BLaER1 treated with 17β-estradiol and CSF1 and Interleukin-3, amounts not matched to agents 10 nM and 100 nM (cell line): Measurements from ENCODE around the gene ANO1.

Experiments
- H3K27ac ChIP-seq, 11 experiments: shearing (Covaris generic); formaldehyde crosslinking; 2 replicates each; pipeline ENCODE4 v1.8.1; 2022
- H3K27me3 ChIP-seq, 11 experiments: shearing (Covaris generic); formaldehyde crosslinking; 2 replicates each; pipeline ENCODE4 v1.8.1; 2022
- H3K36me3 ChIP-seq, 11 experiments: shearing (Covaris generic); formaldehyde crosslinking; 2 replicates each; pipeline ENCODE4 v1.8.1; 2022
- H3K4me1 ChIP-seq, 10 experiments: shearing (Covaris generic); formaldehyde crosslinking; 2 replicates each; pipeline ENCODE4 v1.8.1; 2022
- H3K4me2 ChIP-seq, 11 experiments: shearing (Covaris generic); formaldehyde crosslinking; 2 replicates each; pipeline ENCODE4 v1.8.1; 2022
- H3K4me3 ChIP-seq, 10 experiments: shearing (Covaris generic); formaldehyde crosslinking; 2 replicates each; pipeline ENCODE4 v1.8.1; 2022
- H3K9ac ChIP-seq, 11 experiments: shearing (Covaris generic); formaldehyde crosslinking; 2 replicates each; pipeline ENCODE4 v1.8.1; 2022
- H3K9me3 ChIP-seq, 11 experiments: shearing (Covaris generic); formaldehyde crosslinking; replicated peaks in 1 of 11; 2 replicates each; pipeline ENCODE4 v1.8.1; 2022
- H4K20me1 ChIP-seq, 11 experiments: shearing (Covaris generic); formaldehyde crosslinking; 2 replicates each; pipeline ENCODE4 v1.8.1; 2022
- Cebpa-rat ChIP-seq, 11 experiments: shearing (Covaris generic); IDR thresholded peaks; 2 replicates each; pipeline ENCODE4 v1.8.1; 2022

ANO1 gene

GRCh38 chr11:70061734-70062133 lies 16.4 kb upstream of the ANO1 start:
- peaks cover 0 to 9% (median 2%) of the 10 kb centered on the region in 10 experiments; a peak in 5 of 20 replicates for H3K4me1 ChIP-seq
- H3K4me2 ChIP-seq: no peak overlapping the region
- no peaks in the 10 kb centered on the region for H3K36me3 ChIP-seq
- H3K4me3 ChIP-seq: no peak overlapping the region
- no peaks in the 10 kb centered on the region for H4K20me1 ChIP-seq
- peaks cover 0 to 17% (median 2%) of the 10 kb centered on the region in 11 experiments; a peak in 4 of 22 replicates for H3K9me3 ChIP-seq
- H3K27me3 ChIP-seq: no peaks in the 10 kb centered on the region
- TF ChIP-seq Cebpa-rat (IDR thresholded peaks at IDR 0.05): no peak
- H3K9ac ChIP-seq: no peak overlapping the region
- no peak overlapping the region for H3K27ac ChIP-seq

- Histone ChIP-seq H3K4me3 (no peak overlapping the region), H3K4me2 (no peak overlapping the region), H3K36me3 (no peaks in the 10 kb centered on the region), H3K27me3 (no peaks in the 10 kb centered on the region), H3K9me3 (peaks cover 0 to 5% (median 0%) of the 10 kb centered on the region in 11 experiments; a peak in 1 of 22 replicates), H3K4me1 (peaks cover 0 to 16% (median 5%) of the 10 kb centered on the region in 10 experiments; a peak in 9 of 20 replicates), H4K20me1 (no peaks in the 10 kb centered on the region), H3K9ac (no peak overlapping the region), H3K27ac (no peak overlapping the region)
- TF ChIP-seq Cebpa-rat (IDR thresholded peaks at IDR 0.05): no peak
Measured at GRCh38 chr11:70063121-70063520, 15.0 kb upstream of the ANO1 start.

DNA sequence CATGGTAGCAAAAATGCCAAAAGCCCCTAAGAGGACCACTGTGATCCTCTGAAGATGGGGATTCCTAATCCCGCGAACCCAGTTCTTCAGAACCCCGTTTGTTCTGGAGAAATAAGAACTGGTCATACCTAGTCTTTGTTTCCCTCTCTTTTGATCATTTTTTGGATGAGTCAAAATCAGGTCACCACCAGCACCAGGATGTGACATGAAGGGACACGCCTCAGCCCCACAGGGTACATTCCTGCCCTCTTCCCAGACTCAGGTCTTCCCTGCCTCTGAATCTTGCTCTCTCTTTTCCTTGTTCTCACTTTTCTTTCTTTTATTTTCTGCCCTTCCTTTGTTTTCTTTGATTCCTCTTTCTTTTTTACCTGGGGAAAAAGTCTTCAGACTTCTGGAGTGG lies 14.6 kb upstream of the ANO1 start:
- Histone ChIP-seq H3K27ac (no peak overlapping the region), H4K20me1 (no peaks in the 10 kb centered on the region), H3K36me3 (no peaks in the 10 kb centered on the region), H3K9ac (no peak overlapping the region), H3K4me3 (no peak overlapping the region), H3K4me2 (no peak overlapping the region), H3K4me1 (peaks cover 0 to 20% (median 5%) of the 10 kb centered on the region in 10 experiments; a peak in 9 of 20 replicates), H3K9me3 (peaks cover 0 to under 1% (median 0%) of the 10 kb centered on the region in 11 experiments; a peak in 1 of 22 replicates), H3K27me3 (no peaks in the 10 kb centered on the region)
- no peak for TF ChIP-seq Cebpa-rat (IDR thresholded peaks at IDR 0.05)

GRCh38 chr11:70064008-70064725 lies 13.9 kb upstream of the ANO1 start:
- no peak overlapping the region for H3K4me2 ChIP-seq
- no peaks in the 10 kb centered on the region for H3K9me3 ChIP-seq
- H3K4me3 ChIP-seq: no peak overlapping the region
- no peaks in the 10 kb centered on the region; a peak in 1 of 22 replicates for H4K20me1 ChIP-seq
- no peaks in the 10 kb centered on the region for H3K27me3 ChIP-seq
- H3K36me3 ChIP-seq: no peaks in the 10 kb centered on the region
- no peak overlapping the region for H3K27ac ChIP-seq
- no peak overlapping the region for H3K9ac ChIP-seq
- no peak for TF ChIP-seq Cebpa-rat (IDR thresholded peaks at IDR 0.05)
- peaks cover 0 to 21% (median 5%) of the 10 kb centered on the region in 10 experiments; a peak in 9 of 20 replicates for H3K4me1 ChIP-seq

- peaks cover 0 to 21% (median 5%) of the 10 kb centered on the region in 10 experiments; a peak in 9 of 20 replicates for H3K4me1 ChIP-seq
- no peak overlapping the region for H3K4me3 ChIP-seq
- H3K36me3 ChIP-seq: no peaks in the 10 kb centered on the region
- H3K4me2 ChIP-seq: no peak overlapping the region
- H3K9me3 ChIP-seq: no peaks in the 10 kb centered on the region
- H3K27ac ChIP-seq: no peak overlapping the region
- H3K27me3 ChIP-seq: no peaks in the 10 kb centered on the region
- TF ChIP-seq Cebpa-rat (IDR thresholded peaks at IDR 0.05): no peak
- no peaks in the 10 kb centered on the region; a peak in 1 of 22 replicates for H4K20me1 ChIP-seq
- H3K9ac ChIP-seq: no peak overlapping the region
Measured at GRCh38 chr11:70064726-70065317, 13.3 kb upstream of the ANO1 start.

GRCh38 chr11:70065318-70066135 lies 12.6 kb upstream of the ANO1 start:
- no peak for TF ChIP-seq Cebpa-rat (IDR thresholded peaks at IDR 0.05)
- no peak overlapping the region for H3K4me3 ChIP-seq
- H3K4me2 ChIP-seq: peak overlapping the region in 1 of 11 experiments; percentile 23; a peak in 1 of 22 replicates
- peaks cover 0 to 21% (median 5%) of the 10 kb centered on the region in 10 experiments; a peak in 9 of 20 replicates for H3K4me1 ChIP-seq
- H4K20me1 ChIP-seq: no peaks in the 10 kb centered on the region; a peak in 1 of 22 replicates
- H3K36me3 ChIP-seq: no peaks in the 10 kb centered on the region
- no peak overlapping the region for H3K9ac ChIP-seq
- H3K27ac ChIP-seq: no peak overlapping the region
- H3K9me3 ChIP-seq: no peaks in the 10 kb centered on the region
- H3K27me3 ChIP-seq: no peaks in the 10 kb centered on the region

GRCh38 chr11:70066136-70066520 lies 12.0 kb upstream of the ANO1 start:
- no peak for TF ChIP-seq Cebpa-rat (IDR thresholded peaks at IDR 0.05)
- no peak overlapping the region for H3K27ac ChIP-seq
- peak overlapping the region in 2 of 11 experiments; percentile 12 to 23; a peak in 1 of 22 replicates for H3K4me2 ChIP-seq
- H3K4me1 ChIP-seq: peaks cover 0 to 21% (median 6%) of the 10 kb centered on the region in 10 experiments; a peak in 11 of 20 replicates
- no peaks in the 10 kb centered on the region for H3K36me3 ChIP-seq
- no peak overlapping the region for H3K4me3 ChIP-seq
- no peaks in the 10 kb centered on the region; a peak in 1 of 22 replicates for H4K20me1 ChIP-seq
- no peaks in the 10 kb centered on the region for H3K9me3 ChIP-seq
- no peak overlapping the region for H3K9ac ChIP-seq
- no peaks in the 10 kb centered on the region for H3K27me3 ChIP-seq

- Histone ChIP-seq H3K9ac (no peak overlapping the region), H3K27me3 (no peaks in the 10 kb centered on the region), H3K36me3 (no peaks in the 10 kb centered on the region), H3K4me1 (peaks cover 0 to 26% (median 9%) of the 10 kb centered on the region in 10 experiments; a peak in 13 of 20 replicates), H3K4me3 (no peak overlapping the region), H3K27ac (no peak overlapping the region), H4K20me1 (no peaks in the 10 kb centered on the region; a peak in 1 of 22 replicates), H3K4me2 (peak overlapping the region in 2 of 11 experiments; percentile 12 to 23; a peak in 1 of 22 replicates), H3K9me3 (no peaks in the 10 kb centered on the region)
- no peak for TF ChIP-seq Cebpa-rat (IDR thresholded peaks at IDR 0.05)
Measured at GRCh38 chr11:70066628-70067027, 11.5 kb upstream of the ANO1 start.

GRCh38 chr11:70067036-70067435 lies 11.1 kb upstream of the ANO1 start:
- Histone ChIP-seq H3K9me3 (no peaks in the 10 kb centered on the region), H3K36me3 (no peaks in the 10 kb centered on the region), H3K4me1 (peaks cover 1 to 30% (median 13%) of the 10 kb centered on the region in 10 experiments), H3K4me3 (no peak overlapping the region), H3K27me3 (0 out of 22 replicates have a peak, but pooled peaks cover 0 to under 1% (median 0%) of the 10 kb centered on the region in 11 experiments), H3K4me2 (0 out of 22 replicates have a peak overlapping the region, but pooled peaks of 1 of the 11 experiments have one; percentile 12), H4K20me1 (no peaks in the 10 kb centered on the region; a peak in 1 of 22 replicates), H3K9ac (no peak overlapping the region), H3K27ac (no peak overlapping the region)
- no peak for TF ChIP-seq Cebpa-rat (IDR thresholded peaks at IDR 0.05)
